Measurements from ENCODE around the gene NECAB2. TPM values are rescaled to one million over a fixed set of nuclear protein-coding genes. Genes with fewer than 3 reads are reported as not detected.

The NECAB2 gene
- total and polyA plus RNA-seq, 2 of the 8 experiments (the other 6 are each of a cell fraction or from before 2014, with no cell fraction given), result 3.6 to 4.2 TPM

DNA sequence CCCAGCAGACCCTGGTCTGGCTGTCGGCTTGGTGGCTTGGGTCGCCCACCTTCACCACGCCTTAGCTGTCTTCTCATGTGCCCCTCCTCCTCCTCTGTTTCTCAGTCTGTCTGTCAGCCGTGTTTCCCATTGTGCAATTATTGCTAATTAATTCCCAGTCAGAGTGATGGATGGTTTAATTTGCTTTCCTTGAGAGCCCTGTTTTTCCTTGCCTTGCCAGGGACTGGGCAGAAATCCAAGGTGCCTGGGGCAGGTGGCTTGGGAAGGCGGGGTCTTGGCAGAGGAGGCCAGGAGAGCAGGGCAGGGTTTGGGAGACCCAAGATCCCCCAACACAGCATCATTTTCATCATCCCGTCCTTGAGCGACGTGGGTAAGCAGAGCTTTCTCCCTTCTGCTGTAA lies 21.3 kb downstream of the NECAB2 start:
- H4K20me1 ChIP-seq (replicated peaks in 1 of 2; ENCODE audit: control insufficient read depth in 1 of 2, insufficient read depth in 2 of 2, low read length in 2 of 2), result peaks cover 0 to 2% of the 10 kb centered on the region in 2 experiments
- no peak overlapping the region for H2AFZ ChIP-seq (ENCODE audit: low read length)
- no peak for FAIRE-seq
- H2BK12ac ChIP-seq (ENCODE audit: low read depth, low read length), result 0 out of 2 replicates have a peak overlapping the region, but pooled peaks have one; percentile 17
- no peaks in the 10 kb centered on the region for H3K23me2 ChIP-seq (ENCODE audit: low read depth, low read length)
- no peak overlapping the region for H3K23ac ChIP-seq (ENCODE audit: insufficient read length)
- H3K14ac ChIP-seq (ENCODE audit: insufficient read length), result no peak overlapping the region
- H3K27ac ChIP-seq (ENCODE audit: low read depth, low read length), result no peak overlapping the region
- H2BK5ac ChIP-seq (ENCODE audit: low read depth, low read length), result no peak overlapping the region
- no peak overlapping the region for H2BK20ac ChIP-seq (ENCODE audit: low read length)
- WGBS, 2 experiments (ENCODE audit: extremely low coverage in 1 of 2, insufficient coverage in 1 of 2, insufficient read length in 1 of 2, insufficient replicate concordance in 2 of 2, low coverage in 1 of 2, low lambda C conversion rate in 2 of 2, missing lambda C conversion rate in 1 of 2), result 90% methylated on average over 8 of the region's 8 CpGs; no CpG with 5 or more reads in 1 of the 2 experiments
- no peaks in the 10 kb centered on the region; a peak in 1 of 8 replicates for H3K36me3 ChIP-seq (ENCODE audit: control insufficient read depth in 2 of 4, insufficient read depth in 4 of 4, low read length in 3 of 4)
- H3K4me3 ChIP-seq (ENCODE audit: extremely low read depth in 1 of 4, insufficient read depth in 2 of 4, low read depth in 3 of 4, low read length in 4 of 4), result no peak overlapping the region
- H3K79me1 ChIP-seq (ENCODE audit: low read depth, low read length), result no peaks in the 10 kb centered on the region
- H3K27me3 ChIP-seq (replicated peaks in 1 of 4; ENCODE audit: control insufficient read depth in 3 of 4, extremely low read depth in 1 of 4, insufficient read depth in 3 of 4, low read length in 3 of 4), result no peaks in the 10 kb centered on the region
- no peak overlapping the region for H4K91ac ChIP-seq (replicated peaks; ENCODE audit: insufficient read length, low read length)
- H3K9ac ChIP-seq (replicated peaks in 1 of 4; ENCODE audit: extremely low read depth in 1 of 4, low read depth in 3 of 4, low read length in 3 of 4), result no peak overlapping the region
- no peak overlapping the region for H4K8ac ChIP-seq (ENCODE audit: extremely low read depth, insufficient read depth, low read length)
- TF ChIP-seq BRCA1 (IDR thresholded peaks at IDR 0.05; ENCODE audit: low read depth, low read length) (no peak), NANOG (IDR thresholded peaks at IDR 0.05; ENCODE audit: insufficient read depth, low read depth, low read length, poor library complexity, severe bottlenecking) (no peak), ASH2L (IDR thresholded peaks at IDR 0.05; ENCODE audit: low read length) (no peak), BCL11A (IDR thresholded peaks at IDR 0.05; ENCODE audit: low read depth in 2 of 2, low read length in 2 of 2) (no peak)
- H3K9me3 ChIP-seq (ENCODE audit: insufficient read depth in 2 of 2, low read depth in 1 of 2, low read length in 1 of 2), result no peaks in the 10 kb centered on the region
- no peak for DNase-seq (ENCODE audit: low read depth in 1 of 2, low spot score in 2 of 2)
- no peak overlapping the region for H2BK120ac ChIP-seq (replicated peaks; ENCODE audit: low read depth, low read length)
- no peak overlapping the region for H4K5ac ChIP-seq (ENCODE audit: insufficient read length, low read depth, low read length)
- H2BK15ac ChIP-seq (ENCODE audit: low read length), result no peak overlapping the region
- no peak overlapping the region for H3K18ac ChIP-seq (ENCODE audit: extremely low read depth, low read length)
- CTCF ChIA-PET (ENCODE audit: partially characterized antibody), result interaction anchor here (0.7 to 3.7 kb wide), 4 partner anchors 11 to 81 kb away, joined by 3 to 13 read pairs (median 7); no protein-coding TSS in a partner anchor
- no peaks in the 10 kb centered on the region for H3K4me1 ChIP-seq (replicated peaks in 1 of 4; ENCODE audit: control insufficient read depth in 3 of 4, insufficient read depth in 4 of 4, low read length in 3 of 4)
- H3K4me2 ChIP-seq (ENCODE audit: insufficient read depth in 1 of 2, low read depth in 2 of 2, low read length in 2 of 2), result no peak overlapping the region
- POLR2A ChIA-PET (ENCODE audit: partially characterized antibody), result interaction anchor here (1.2 kb wide), 1 partner anchor 8 kb away, joined by 4 read pairs; no protein-coding TSS in a partner anchor
- no peak overlapping the region for H2AK5ac ChIP-seq (ENCODE audit: low read depth, low read length)
- no peak overlapping the region for H3K56ac ChIP-seq (replicated peaks; ENCODE audit: insufficient read length, low read depth, low read length)
- H3K79me2 ChIP-seq (ENCODE audit: control insufficient read depth in 1 of 2, insufficient read depth in 2 of 2, low read length in 2 of 2), result no peaks in the 10 kb centered on the region
- H3K4ac ChIP-seq (replicated peaks; ENCODE audit: insufficient read length, low read depth, low read length), result no peak overlapping the region
